IPS-18a (cell line): Measurements from ENCODE around the gene PDLIM5.
"Not testable (repeated sequence)": the region's sequence is repeated elsewhere in the genome, so short reads cannot be mapped to it uniquely, and the experiment has no call there.

ENCODE experiments used
- H3K27ac ChIP-seq: one replicate; pipeline ENCODE4 v1.5.1; 2013; ENCODE audit warnings: low read length
- H3K27me3 ChIP-seq: one replicate; pipeline ENCODE4 v1.6.1; 2013; ENCODE audit warnings: mild to moderate bottlenecking, low read length; ENCODE audit not compliant: control insufficient read depth, insufficient read depth
- H3K36me3 ChIP-seq: one replicate; pipeline ENCODE4 v1.6.1; 2013; ENCODE audit warnings: low read depth, low read length; ENCODE audit not compliant: control insufficient read depth
- H3K4me1 ChIP-seq: one replicate; pipeline ENCODE4 v1.6.1; 2013; ENCODE audit warnings: low read depth, low read length; ENCODE audit not compliant: control insufficient read depth
- H3K4me3 ChIP-seq: one replicate; pipeline ENCODE4 v1.5.1; 2013; ENCODE audit warnings: low read length
- H3K9ac ChIP-seq: one replicate; pipeline ENCODE4 v1.6.1; 2013; ENCODE audit warnings: mild to moderate bottlenecking, low read length, moderate library complexity
- H3K9me3 ChIP-seq: one replicate; pipeline ENCODE4 v1.6.1; 2013; ENCODE audit warnings: low read depth, low read length; ENCODE audit not compliant: control insufficient read depth

Gene PDLIM5

GRCh38 chr4:94551643-94552564 lies 100.2 kb downstream of the PDLIM5 start:
- no peaks in the 10 kb centered on the region for H3K36me3 ChIP-seq
- H3K9ac ChIP-seq = no peak overlapping the region
- H3K4me1 ChIP-seq = no peaks in the 10 kb centered on the region
- H3K27me3 ChIP-seq = no peaks in the 10 kb centered on the region
- H3K27ac ChIP-seq = no peak overlapping the region
- H3K4me3 ChIP-seq = no peak overlapping the region
- no peaks in the 10 kb centered on the region for H3K9me3 ChIP-seq

- H3K9ac ChIP-seq, H3K27ac ChIP-seq, H3K9me3 ChIP-seq, H3K4me3 ChIP-seq, H3K36me3 ChIP-seq, H3K4me1 ChIP-seq, H3K27me3 ChIP-seq: not testable (repeated sequence)
Observed at GRCh38 chr4:94556047-94556446, 104.3 kb downstream of the PDLIM5 start.

GRCh38 chr4:94557632-94558031 lies 105.9 kb downstream of the PDLIM5 start:
- H3K27me3 ChIP-seq, H3K9ac ChIP-seq, H3K27ac ChIP-seq, H3K4me1 ChIP-seq, H3K36me3 ChIP-seq, H3K4me3 ChIP-seq, H3K9me3 ChIP-seq: not testable (repeated sequence)

GRCh38 chr4:94558392-94558904 lies 106.7 kb downstream of the PDLIM5 start:
- no peak overlapping the region for H3K4me3 ChIP-seq
- no peak overlapping the region for H3K27ac ChIP-seq
- H3K27me3 ChIP-seq = no peaks in the 10 kb centered on the region
- H3K4me1 ChIP-seq = no peaks in the 10 kb centered on the region
- no peaks in the 10 kb centered on the region for H3K36me3 ChIP-seq
- no peak overlapping the region for H3K9ac ChIP-seq
- no peaks in the 10 kb centered on the region for H3K9me3 ChIP-seq

GRCh38 chr4:94559351-94559806 lies 107.6 kb downstream of the PDLIM5 start:
- Histone ChIP-seq H3K4me3 (no peak overlapping the region), H3K4me1 (no peaks in the 10 kb centered on the region), H3K9ac (no peak overlapping the region), H3K36me3 (no peaks in the 10 kb centered on the region), H3K27ac (no peak overlapping the region), H3K9me3 (no peaks in the 10 kb centered on the region), H3K27me3 (no peaks in the 10 kb centered on the region)

- no peak overlapping the region for H3K9ac ChIP-seq
- no peak overlapping the region for H3K4me3 ChIP-seq
- no peaks in the 10 kb centered on the region for H3K4me1 ChIP-seq
- H3K36me3 ChIP-seq = no peaks in the 10 kb centered on the region
- H3K9me3 ChIP-seq = no peaks in the 10 kb centered on the region
- H3K27ac ChIP-seq = no peak overlapping the region
- H3K27me3 ChIP-seq = no peaks in the 10 kb centered on the region
Observed at GRCh38 chr4:94561249-94562024, 109.7 kb downstream of the PDLIM5 start.

- Histone ChIP-seq H3K9ac (no peak overlapping the region), H3K27me3 (no peaks in the 10 kb centered on the region), H3K4me1 (no peaks in the 10 kb centered on the region), H3K36me3 (no peaks in the 10 kb centered on the region), H3K4me3 (no peak overlapping the region), H3K9me3 (no peaks in the 10 kb centered on the region), H3K27ac (no peak overlapping the region)
Observed at GRCh38 chr4:94562285-94562684, 110.5 kb downstream of the PDLIM5 start.

- Histone ChIP-seq H3K9ac (no peak overlapping the region), H3K4me3 (no peak overlapping the region), H3K27me3 (no peaks in the 10 kb centered on the region), H3K27ac (no peak overlapping the region), H3K36me3 (no peaks in the 10 kb centered on the region), H3K4me1 (no peaks in the 10 kb centered on the region), H3K9me3 (no peaks in the 10 kb centered on the region)
Observed at GRCh38 chr4:94564252-94564651, 112.5 kb downstream of the PDLIM5 start.

GRCh38 chr4:94566420-94566819 lies 114.7 kb downstream of the PDLIM5 start:
- Histone ChIP-seq H3K9ac (no peak overlapping the region), H3K4me3 (no peak overlapping the region), H3K27ac (no peak overlapping the region), H3K4me1 (no peaks in the 10 kb centered on the region), H3K27me3 (no peaks in the 10 kb centered on the region), H3K9me3 (no peaks in the 10 kb centered on the region), H3K36me3 (no peaks in the 10 kb centered on the region)

- no peaks in the 10 kb centered on the region for H3K9me3 ChIP-seq
- no peak overlapping the region for H3K27ac ChIP-seq
- no peak overlapping the region for H3K4me3 ChIP-seq
- H3K9ac ChIP-seq = no peak overlapping the region
- H3K36me3 ChIP-seq = no peaks in the 10 kb centered on the region
- H3K27me3 ChIP-seq = no peaks in the 10 kb centered on the region
- no peaks in the 10 kb centered on the region for H3K4me1 ChIP-seq
Observed at GRCh38 chr4:94567811-94568210, 116.1 kb downstream of the PDLIM5 start.

- H3K4me3 ChIP-seq = no peak overlapping the region
- no peaks in the 10 kb centered on the region for H3K36me3 ChIP-seq
- H3K4me1 ChIP-seq = no peaks in the 10 kb centered on the region
- no peak overlapping the region for H3K27ac ChIP-seq
- H3K9ac ChIP-seq = no peak overlapping the region
- H3K27me3 ChIP-seq = no peaks in the 10 kb centered on the region
- H3K9me3 ChIP-seq = no peaks in the 10 kb centered on the region
Observed at GRCh38 chr4:94570558-94570957, 118.8 kb downstream of the PDLIM5 start.
